ENCODE data around the gene RGS12. TPM values are rescaled to one million over a fixed set of nuclear protein-coding genes. Genes with fewer than 3 reads are reported as not detected.

The RGS12 gene
- total RNA-seq, 1 experiment from 2014 or later: 16.9 TPM

GRCh38 chr4:3321295-3321889, 28.6 kb downstream of the RGS12 start:
- Histone ChIP-seq H3K4ac (ENCODE audit: low read depth, low read length) (no peak overlapping the region; the same call in 1 of the 2 replicates), H3K9me3 (ENCODE audit: control insufficient read depth, low read depth, low read length) (no peaks in the 10 kb centered on the region), H3K79me2 (ENCODE audit: insufficient read depth, low read length) (no peaks in the 10 kb centered on the region), H4K20me1 (ENCODE audit: control insufficient read depth, insufficient read depth, insufficient read length) (no peaks in the 10 kb centered on the region), H2AK5ac (ENCODE audit: insufficient read length, low read length) (no peak overlapping the region), H4K91ac (ENCODE audit: insufficient read length, low read depth, low read length) (no peak overlapping the region), H3K9ac (ENCODE audit: extremely low read depth, insufficient read length, low read length) (no peak overlapping the region), H3K79me1 (ENCODE audit: insufficient read depth, low read depth, low read length, poor library complexity, severe bottlenecking) (no peaks in the 10 kb centered on the region), H3K14ac (ENCODE audit: insufficient read depth, low read length) (no peak overlapping the region), H3K23me2 (ENCODE audit: insufficient read length, low read depth, low read length, poor library complexity, severe bottlenecking) (no peaks in the 10 kb centered on the region), H3K4me2 (ENCODE audit: insufficient read depth, insufficient read length, low read length) (no peak overlapping the region), H3K23ac (ENCODE audit: insufficient read length, low read depth, low read length) (no peak overlapping the region), H3K18ac (ENCODE audit: insufficient read length, low read depth, low read length) (no peak overlapping the region), H2BK5ac (ENCODE audit: insufficient read length, low read length) (no peak overlapping the region), H2BK15ac (ENCODE audit: low read depth, low read length) (no peak overlapping the region), H2BK20ac (ENCODE audit: low read depth, low read length, poor library complexity, severe bottlenecking) (no peak overlapping the region), H3K27me3 (ENCODE audit: insufficient read depth, low read length) (no peaks in the 10 kb centered on the region; the same call in 1 of the 2 replicates), H4K8ac (replicated peaks; ENCODE audit: insufficient read length, low read depth, low read length) (no peak overlapping the region), H3T11ph (ENCODE audit: low read length) (no peak overlapping the region), H3K27ac (ENCODE audit: insufficient read length, low read depth, low read length) (no peak overlapping the region), H4K5ac (ENCODE audit: insufficient read length, low read depth, low read length) (no peak overlapping the region), H2AFZ (ENCODE audit: low read length) (no peak overlapping the region), H3K56ac (ENCODE audit: insufficient read length, low read depth, low read length) (no peak overlapping the region), H2BK120ac (ENCODE audit: low read depth, low read length, poor library complexity, severe bottlenecking) (no peak overlapping the region), H2BK12ac (ENCODE audit: insufficient read length, low read depth, low read length) (no peak overlapping the region), H3K4me1 (ENCODE audit: insufficient read depth, low read length) (no peaks in the 10 kb centered on the region)
- Mint-ChIP-seq H3K27ac (no peak overlapping the region), H3K27me3 (ENCODE audit: low read depth) (no peaks in the 10 kb centered on the region; the same call in none of the 2 replicates), H3K4me1 (peaks cover 14 to 26% of the 10 kb centered on the region in 2 experiments), H3K9me3 (no peaks in the 10 kb centered on the region), H3K4me3 (no peak overlapping the region), H3K36me3 (ENCODE audit: insufficient read depth in 1 of 3, low read depth in 3 of 3) (peaks cover 2 to 17% (median 8%) of the 10 kb centered on the region in 3 experiments; a peak in 5 of 7 replicates)
- DNase-seq: no peak
- no peak for TF ChIP-seq CTCF (conservative IDR thresholded peaks at IDR 0.05)
- no CpG with 5 or more reads among the region's 14 CpGs for WGBS (ENCODE audit: extremely low coverage, insufficient read length, low lambda C conversion rate)

Data from H9 (cell line).